Fibroblast of mammary gland (primary cell): ENCODE results near the gene ITGAL.

ENCODE experiments used
- DNase-seq: peaks from one replicate; pipeline ENCODE4 v3.0.0-alpha.2; 2010; ENCODE audit warnings: low read depth
- H3K4me3 ChIP-seq: 2 replicates; pipeline ENCODE4 v1.5.1; 2011; ENCODE audit warnings: low read depth, mild to moderate bottlenecking, low read length, moderate library complexity; ENCODE audit not compliant: control insufficient read depth
- CTCF ChIP-seq: conservative IDR thresholded peaks from 2 replicates; pipeline ENCODE4 v1.5.1; 2011; ENCODE audit warnings: low read depth, low read length, inconsistent platforms; ENCODE audit not compliant: control insufficient read depth, insufficient read depth

Gene ITGAL

GRCh38 chr16:30526137-30526822 is 53.7 kb downstream of the ITGAL start, which contains the start of gene ZNF768:
Gene ZNF768, minus strand, starts transcription at chr16:30526566. Its CDS starts 153 bp downstream, at chr16:30526413.
- no peak for TF ChIP-seq CTCF
- peak; percentile 7 for DNase-seq
- peak within 1 kb of the TSS; percentile 71 for H3K4me3 ChIP-seq

GRCh38 chr16:30526823-30527634 is 54.5 kb downstream of the ITGAL start:
- H3K4me3 ChIP-seq = peak overlapping the region; percentile 71
- peak; percentile 95 for DNase-seq
- TF ChIP-seq CTCF = no peak

GRCh38 chr16:30527635-30528178 is 55.2 kb downstream of the ITGAL start:
- DNase-seq = no peak
- no peak for TF ChIP-seq CTCF
- peak overlapping the region; percentile 33 for H3K4me3 ChIP-seq

- DNase-seq = no peak
- no peak overlapping the region for H3K4me3 ChIP-seq
- TF ChIP-seq CTCF = no peak
Measured at GRCh38 chr16:30528799-30529457, 56.4 kb downstream of the ITGAL start.

- TF ChIP-seq CTCF = no peak
- no peak overlapping the region for H3K4me3 ChIP-seq
- no peak for DNase-seq
Measured at GRCh38 chr16:30530163-30531037, 57.9 kb downstream of the ITGAL start.
